ENCODE results near the gene TLE2.

DNA sequence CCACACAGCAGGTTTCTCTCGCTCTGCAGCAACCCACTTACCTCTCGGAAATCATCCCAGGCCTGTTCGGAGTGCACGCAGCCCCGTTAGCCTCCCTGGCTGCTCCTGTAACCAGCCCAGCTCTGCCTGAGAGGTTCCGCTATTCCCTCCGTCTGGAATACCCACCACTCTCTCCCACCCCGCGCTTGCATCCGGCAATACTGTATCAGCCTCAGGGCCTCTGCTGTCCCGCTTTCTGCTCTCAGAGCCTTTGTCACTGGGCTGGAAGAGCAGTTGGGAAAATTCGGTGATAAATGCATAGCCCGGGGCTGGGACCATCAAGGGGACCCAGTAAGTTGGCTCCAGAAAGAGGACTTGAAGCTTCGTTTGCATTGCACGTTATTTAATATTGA is 52.5 kb downstream of the TLE2 start:
- TF ChIP-seq, protein P1, sequence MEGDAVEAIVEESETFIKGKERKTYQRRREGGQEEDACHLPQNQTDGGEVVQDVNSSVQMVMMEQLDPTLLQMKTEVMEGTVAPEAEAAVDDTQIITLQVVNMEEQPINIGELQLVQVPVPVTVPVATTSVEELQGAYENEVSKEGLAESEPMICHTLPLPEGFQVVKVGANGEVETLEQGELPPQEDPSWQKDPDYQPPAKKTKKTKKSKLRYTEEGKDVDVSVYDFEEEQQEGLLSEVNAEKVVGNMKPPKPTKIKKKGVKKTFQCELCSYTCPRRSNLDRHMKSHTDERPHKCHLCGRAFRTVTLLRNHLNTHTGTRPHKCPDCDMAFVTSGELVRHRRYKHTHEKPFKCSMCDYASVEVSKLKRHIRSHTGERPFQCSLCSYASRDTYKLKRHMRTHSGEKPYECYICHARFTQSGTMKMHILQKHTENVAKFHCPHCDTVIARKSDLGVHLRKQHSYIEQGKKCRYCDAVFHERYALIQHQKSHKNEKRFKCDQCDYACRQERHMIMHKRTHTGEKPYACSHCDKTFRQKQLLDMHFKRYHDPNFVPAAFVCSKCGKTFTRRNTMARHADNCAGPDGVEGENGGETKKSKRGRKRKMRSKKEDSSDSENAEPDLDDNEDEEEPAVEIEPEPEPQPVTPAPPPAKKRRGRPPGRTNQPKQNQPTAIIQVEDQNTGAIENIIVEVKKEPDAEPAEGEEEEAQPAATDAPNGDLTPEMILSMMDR (IDR thresholded peaks at IDR 0.05; ENCODE audit: insufficient read depth, low read length, poor library complexity, severe bottlenecking) = no peak
- no peak for TF ChIP-seq EZH2phosphoT487 (conservative IDR thresholded peaks at IDR 0.05; ENCODE audit: low read length)

Data from SU-DHL-6 (cell line).